GM12875 (cell line): Measurements from ENCODE around the gene ATF7.
A peak's percentile ranks its signal among the peaks of the same experiment; 100 is the strongest.

Experiments
- H3K4me3 ChIP-seq: one replicate; pipeline ENCODE4 v1.5.1; 2011; ENCODE audit warnings: low read depth, low read length, control low read depth
- TF ChIP-seq, protein P1 (sequence below): IDR thresholded peaks from 2 replicates; pipeline ENCODE4 v1.5.1; 2011; ENCODE audit warnings: low read depth, mild to moderate bottlenecking, control low read depth, inconsistent platforms, low read length, moderate library complexity, borderline replicate concordance; ENCODE audit not compliant: insufficient read depth

Gene ATF7

DNA sequence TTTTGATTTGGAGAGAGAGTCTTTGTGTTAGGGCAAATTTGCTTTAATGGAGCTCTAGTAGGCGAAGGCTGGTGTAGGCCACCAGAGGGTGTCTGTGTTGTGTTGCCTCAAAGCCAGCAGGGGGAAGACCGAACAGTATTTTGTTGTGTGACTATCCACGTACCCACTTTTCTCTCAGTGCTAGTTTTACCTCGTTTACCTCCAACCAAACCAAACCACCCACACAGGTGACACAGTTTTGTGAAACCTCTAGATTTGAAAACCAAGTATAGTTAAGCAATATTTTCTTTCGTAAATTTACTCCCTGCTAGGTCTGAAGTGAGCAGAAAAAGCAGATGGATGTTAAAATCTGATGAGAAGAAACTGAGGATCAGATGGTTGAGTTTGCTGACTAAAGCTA lies 82.6 kb downstream of the ATF7 start:
- H3K4me3 ChIP-seq = no peak overlapping the region
- TF ChIP-seq, protein P1, sequence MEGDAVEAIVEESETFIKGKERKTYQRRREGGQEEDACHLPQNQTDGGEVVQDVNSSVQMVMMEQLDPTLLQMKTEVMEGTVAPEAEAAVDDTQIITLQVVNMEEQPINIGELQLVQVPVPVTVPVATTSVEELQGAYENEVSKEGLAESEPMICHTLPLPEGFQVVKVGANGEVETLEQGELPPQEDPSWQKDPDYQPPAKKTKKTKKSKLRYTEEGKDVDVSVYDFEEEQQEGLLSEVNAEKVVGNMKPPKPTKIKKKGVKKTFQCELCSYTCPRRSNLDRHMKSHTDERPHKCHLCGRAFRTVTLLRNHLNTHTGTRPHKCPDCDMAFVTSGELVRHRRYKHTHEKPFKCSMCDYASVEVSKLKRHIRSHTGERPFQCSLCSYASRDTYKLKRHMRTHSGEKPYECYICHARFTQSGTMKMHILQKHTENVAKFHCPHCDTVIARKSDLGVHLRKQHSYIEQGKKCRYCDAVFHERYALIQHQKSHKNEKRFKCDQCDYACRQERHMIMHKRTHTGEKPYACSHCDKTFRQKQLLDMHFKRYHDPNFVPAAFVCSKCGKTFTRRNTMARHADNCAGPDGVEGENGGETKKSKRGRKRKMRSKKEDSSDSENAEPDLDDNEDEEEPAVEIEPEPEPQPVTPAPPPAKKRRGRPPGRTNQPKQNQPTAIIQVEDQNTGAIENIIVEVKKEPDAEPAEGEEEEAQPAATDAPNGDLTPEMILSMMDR = peak; percentile 83

DNA sequence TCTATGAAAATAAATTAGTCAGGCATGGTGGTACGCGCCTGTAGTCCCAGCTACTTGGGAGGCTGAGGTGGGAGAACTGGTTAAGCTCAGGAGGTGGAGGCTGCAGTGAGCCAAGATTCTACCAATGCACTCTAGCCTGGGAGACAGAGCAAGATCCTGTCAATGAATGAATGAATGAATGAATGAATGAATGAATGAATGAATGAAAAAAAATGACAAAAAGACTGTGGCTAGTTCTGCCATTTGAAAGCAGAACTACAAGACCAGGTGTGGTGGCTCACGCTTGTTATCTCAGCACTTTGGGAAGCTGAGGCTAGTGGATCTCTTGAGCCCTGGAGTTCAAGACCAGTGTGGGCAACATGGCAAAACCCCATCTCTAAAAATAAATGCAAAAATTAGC lies 86.7 kb downstream of the ATF7 start:
- TF ChIP-seq, protein P1 = no peak
- H3K4me3 ChIP-seq = no peak overlapping the region

DNA sequence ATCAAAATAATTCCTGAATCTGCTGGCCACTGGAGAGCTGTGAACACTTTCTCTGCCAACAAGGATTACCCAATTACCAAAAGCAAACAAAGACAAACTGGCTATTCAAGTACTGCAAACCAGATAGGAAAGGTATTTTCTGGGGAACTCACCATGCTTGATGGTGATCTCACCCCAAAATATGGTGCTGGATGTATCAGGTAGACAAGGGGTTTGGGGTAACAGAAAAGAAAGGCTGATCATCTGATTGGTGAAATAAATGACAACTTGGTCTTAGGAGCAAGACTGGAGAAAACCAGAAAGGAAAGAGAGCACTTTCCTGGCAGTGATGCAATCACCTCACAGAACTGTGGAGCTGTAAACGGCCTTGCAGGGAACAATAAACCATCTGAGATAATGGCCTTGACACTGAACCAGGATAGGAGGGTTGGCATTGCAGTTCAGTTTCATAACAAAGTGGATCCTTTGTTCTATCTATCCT lies 87.9 kb downstream of the ATF7 start:
- TF ChIP-seq, protein P1 = no peak
- H3K4me3 ChIP-seq = no peak overlapping the region

DNA sequence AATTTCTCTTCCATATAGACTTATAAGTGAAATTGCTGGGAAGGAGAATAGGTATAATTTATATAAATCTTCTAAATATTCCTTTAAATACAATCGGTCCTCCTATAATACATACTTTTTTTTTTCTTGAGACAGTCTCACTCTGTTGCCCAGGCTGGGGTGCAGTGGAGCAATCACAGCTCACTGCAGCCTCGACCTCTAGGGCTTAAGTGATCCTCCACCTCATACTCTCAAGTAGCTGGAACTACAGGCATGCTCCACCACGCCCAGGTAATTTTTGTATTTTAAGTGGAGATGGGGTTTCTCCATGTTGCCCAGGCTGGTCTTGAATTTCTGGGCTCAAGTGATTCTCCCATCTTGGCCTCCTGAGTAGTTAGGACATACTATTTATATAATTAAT lies 89.2 kb downstream of the ATF7 start:
- TF ChIP-seq, protein P1 = no peak
- no peak overlapping the region for H3K4me3 ChIP-seq

DNA sequence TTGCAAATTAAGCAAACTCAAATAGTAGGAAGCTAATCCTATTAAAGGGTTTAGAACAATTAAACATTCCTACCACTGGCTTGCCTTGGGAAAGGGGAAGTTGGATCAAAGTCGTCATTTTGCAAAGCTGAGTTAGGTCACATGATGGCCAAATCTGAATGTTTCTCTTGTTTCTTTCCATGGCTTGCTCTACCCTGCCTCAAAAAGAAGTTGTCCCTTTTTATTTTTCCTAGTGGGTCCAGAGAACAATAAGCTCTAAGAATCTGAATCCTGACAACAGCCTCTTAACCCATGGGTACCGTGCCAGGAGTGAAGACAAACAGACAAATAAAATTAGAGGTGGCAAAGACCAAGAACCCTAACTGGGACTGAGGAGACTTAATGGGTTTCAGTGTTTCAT lies 92.7 kb downstream of the ATF7 start:
- TF ChIP-seq, protein P1 = no peak
- no peak overlapping the region for H3K4me3 ChIP-seq

DNA sequence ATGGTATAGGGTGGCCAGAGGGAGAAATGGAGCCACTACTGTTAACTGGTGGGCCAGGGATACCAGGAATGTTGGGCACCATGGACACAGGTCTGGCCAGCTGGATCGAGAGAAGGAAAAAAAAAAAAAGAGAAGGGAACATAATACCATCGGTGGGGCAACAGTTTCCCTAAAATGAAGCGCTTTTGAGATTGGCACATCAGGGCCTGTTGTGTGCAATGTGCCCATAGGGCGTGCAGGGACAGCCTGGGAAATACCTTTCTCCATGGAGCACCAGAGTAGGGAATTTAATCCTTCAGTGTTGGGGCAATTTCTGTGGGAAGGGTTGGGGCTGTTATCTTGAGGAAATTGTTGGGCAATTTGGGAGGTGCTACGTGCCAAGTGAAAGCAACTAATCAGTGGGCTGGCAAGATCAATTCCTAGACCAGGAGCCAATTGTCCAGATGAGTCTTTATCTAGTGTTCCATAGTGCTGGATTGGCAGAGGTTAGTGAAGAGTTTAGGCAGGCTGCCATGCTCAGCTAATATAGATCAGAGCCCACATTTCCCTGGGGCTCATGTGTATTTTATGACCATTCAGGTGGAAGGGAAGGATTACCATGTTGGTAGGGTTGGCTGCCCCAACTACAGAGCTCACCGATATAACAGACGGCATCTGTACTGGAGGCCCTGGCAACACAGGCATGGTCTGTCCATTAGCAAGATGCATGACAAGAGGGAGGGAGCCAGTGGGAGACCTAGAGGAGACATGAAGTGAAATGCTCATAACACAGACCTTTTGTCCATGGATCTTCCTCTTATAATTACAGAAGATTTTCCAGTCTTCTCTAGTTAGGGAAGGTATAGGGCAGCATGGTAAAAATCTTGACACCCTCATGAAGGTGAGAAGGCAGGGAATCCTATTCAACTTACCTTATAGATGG lies 93.4 kb downstream of the ATF7 start:
- TF ChIP-seq, protein P1 = no peak
- no peak overlapping the region for H3K4me3 ChIP-seq

DNA sequence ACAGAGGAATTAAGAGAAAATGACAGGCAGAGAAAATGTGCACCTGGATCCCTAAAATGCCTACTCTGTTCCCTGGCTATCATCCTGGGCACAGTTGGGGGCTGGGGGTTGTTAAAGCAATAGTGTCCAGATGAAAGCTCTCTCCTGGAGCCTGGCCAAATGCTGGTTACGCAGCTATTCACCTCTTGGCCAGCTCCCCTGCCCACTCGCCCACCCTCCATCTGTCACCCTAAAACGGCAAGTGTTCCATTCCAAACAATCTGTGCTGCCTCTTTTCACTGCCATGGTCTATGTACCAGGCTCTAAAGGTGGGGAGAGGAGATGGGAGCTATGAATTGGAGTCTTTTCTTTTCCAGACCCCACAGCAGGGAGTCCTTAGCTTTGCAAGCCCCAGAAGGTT lies 94.2 kb downstream of the ATF7 start:
- TF ChIP-seq, protein P1 = no peak
- H3K4me3 ChIP-seq = no peak overlapping the region
